ENCODE results near the gene MARCO.
"Not testable (repeated sequence)": the region's sequence is repeated elsewhere in the genome, so short reads cannot be mapped to it uniquely, and the experiment has no call there.

MARCO gene

DNA sequence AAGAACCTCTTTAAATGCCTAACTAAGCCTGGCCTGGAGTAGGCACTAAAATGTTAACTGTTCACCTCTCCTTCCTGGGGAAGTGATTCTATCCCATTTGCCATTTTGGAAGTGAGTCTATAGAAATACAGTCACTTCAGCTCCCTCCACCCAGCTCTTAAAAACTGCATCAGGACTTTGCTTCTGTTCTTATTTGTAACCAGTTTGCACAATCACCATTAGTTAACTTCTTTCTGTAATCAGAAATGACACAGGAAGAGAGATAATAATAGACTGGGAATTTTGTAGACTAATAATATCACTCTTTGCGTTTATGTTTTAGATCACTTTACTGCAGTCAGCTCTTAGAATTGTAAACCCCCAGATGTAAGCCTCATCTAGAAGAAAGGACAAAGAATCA lies 16.0 kb upstream of the MARCO start:
- FAIRE-seq (no peak), DNase-seq (ENCODE audit: extremely low spot score, insufficient read length, low read depth) (no peak)

DNA sequence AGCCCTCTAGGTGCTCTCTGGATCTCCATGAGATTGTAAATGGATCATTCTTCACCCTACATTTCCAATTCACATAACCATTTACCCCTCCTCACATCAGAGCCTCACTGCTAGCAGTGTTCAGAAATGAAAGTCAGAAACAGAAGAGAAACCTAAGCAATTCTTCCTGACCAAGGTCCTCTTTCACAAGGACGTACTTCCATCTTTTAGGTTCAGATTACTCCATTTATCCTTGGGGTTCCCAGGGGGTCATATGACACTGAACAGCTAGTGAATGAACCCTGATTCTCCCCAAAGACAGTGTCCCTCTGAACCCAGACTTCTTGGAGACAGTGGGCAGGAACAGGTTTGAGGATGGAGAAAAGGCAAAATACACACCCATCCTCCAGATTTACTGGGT lies 12.9 kb upstream of the MARCO start:
- no peak for FAIRE-seq
- DNase-seq (ENCODE audit: extremely low spot score, insufficient read length, low read depth) = no peak

DNA sequence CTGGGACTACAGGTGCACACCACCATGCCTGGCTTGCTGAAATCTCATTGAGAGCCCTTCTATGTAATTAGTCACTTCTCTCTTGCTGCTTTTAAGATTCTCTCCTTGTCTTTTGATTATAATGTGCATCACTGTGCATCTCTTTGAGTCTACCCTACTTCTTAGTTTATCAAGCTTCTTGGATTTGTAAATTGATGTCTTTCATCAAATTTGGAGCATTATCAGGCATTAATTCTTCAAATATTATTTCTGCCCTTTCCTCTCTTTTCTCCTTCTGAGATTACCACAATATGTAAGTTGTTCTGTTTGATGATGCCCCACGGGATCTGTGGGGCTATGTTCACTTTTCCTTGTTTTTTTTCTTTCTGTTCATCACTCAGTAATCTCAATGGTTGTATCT lies 9.0 kb upstream of the MARCO start:
- DNase-seq (ENCODE audit: extremely low spot score, insufficient read length, low read depth) = no peak
- no peak for FAIRE-seq

DNA sequence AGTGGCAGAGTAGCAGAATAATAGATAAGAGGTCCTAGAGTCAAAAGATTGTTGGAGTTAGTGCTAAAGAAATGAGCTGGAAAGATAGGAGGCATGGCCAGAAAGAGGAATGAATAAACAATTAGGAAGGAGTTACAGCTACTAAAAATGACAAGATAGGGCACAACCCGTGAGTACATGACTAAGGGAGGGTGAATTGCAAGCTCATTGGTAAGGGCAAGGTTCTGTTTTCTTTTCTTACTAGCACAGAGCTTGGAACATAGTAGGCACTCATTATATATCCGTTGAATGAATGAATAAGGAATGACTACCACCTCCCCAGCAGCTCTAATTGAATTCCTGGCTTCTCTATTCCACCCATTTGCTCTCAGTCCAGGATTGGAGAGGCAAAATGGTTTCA lies 5.7 kb upstream of the MARCO start:
- no peak for FAIRE-seq
- DNase-seq (ENCODE audit: extremely low spot score, insufficient read length, low read depth) = no peak

DNA sequence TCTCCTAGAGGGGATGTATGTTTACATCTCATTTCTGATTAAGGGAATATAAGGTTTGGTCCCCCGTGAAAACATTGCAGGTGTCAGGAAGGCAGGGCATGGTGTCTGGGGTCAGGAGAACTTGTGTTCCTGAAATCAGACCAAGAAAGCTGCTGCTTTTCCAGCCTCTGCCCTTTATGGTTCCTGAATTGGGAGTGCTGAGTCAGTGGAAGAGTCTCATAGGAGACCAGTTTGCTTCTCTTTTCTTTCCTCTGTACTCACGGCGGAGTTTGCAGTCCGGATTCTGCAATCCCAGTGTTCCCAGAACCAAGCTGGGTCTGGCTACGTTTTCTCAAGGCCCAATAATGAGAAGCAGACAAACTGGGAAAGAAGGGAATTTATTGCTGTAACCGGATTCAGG lies 5.1 kb upstream of the MARCO start:
- DNase-seq (ENCODE audit: extremely low spot score, insufficient read length, low read depth) (no peak), FAIRE-seq (no peak)

DNA sequence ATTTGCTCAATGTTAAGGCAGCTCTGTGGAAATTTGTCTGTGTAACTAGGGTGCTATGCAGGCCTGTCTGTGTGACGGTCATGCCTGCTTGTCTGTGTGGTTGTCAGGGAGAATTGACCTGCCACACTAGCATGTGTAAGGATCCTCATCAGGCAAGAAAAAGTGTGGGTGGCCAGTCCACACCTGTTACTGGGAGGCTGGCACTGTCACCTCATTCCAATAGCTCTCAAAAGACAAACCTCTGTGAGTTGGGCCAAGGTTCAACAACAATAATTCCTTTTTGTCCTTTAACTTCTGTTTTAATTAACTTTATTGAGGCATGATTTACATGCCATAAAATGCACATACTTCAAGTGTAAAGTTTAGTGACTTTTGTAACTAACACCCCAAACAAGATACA lies 4.2 kb upstream of the MARCO start:
- DNase-seq (ENCODE audit: extremely low spot score, insufficient read length, low read depth) (no peak), FAIRE-seq (no peak)

DNA sequence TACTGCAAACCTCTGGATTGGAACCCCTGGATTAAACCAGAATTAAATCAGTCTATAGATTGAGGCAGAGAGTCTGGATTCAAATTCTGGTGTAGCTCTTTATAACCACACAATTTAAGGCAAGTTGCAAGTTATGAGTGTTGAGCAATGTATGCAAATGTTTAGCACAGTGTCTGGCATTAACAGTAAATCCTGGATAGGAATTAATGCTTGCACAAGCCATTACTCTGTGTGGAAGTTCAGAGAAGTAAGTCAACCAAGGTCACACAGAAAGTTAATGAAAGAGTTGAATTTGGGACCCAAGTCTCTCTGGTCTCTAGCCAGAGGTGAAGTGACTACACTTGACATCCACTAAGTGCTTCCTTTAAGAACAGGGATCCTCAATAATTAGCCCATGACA lies 2.0 kb upstream of the MARCO start:
- no peak for FAIRE-seq
- no peak for DNase-seq (ENCODE audit: extremely low spot score, insufficient read length, low read depth)

DNA sequence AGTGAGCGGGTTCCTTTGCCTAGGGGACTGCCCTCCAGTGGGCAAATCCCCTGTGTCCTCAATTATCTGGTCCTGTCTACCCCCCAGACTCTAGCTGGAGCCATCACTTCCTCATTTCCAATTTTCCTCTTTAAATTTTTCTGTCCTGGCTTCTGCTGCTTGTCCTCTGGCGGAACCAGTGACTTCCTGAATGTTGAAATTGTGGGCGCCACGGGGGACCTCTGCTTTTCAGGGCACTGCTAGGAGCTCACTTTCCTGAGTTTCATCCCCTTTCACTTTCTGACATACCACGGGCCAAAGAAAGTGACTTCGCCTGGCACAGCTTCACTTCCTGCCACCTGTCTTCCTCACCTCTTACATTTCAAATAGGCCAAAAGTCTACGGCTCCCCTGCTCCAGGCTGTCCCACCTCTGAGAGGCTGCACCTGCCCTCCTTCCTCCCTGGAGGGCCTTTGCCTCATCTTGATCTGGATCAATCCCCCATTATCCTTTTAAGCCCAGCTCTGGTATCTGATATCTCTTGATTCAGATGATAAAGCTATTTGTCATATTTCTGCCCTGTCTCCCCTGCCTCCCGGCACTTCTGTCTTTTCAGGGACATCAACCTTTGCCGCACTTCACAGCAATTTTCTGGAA lies 1.4 kb upstream of the MARCO start:
- DNase-seq (ENCODE audit: extremely low spot score, insufficient read length, low read depth) (no peak), FAIRE-seq (no peak)

DNA sequence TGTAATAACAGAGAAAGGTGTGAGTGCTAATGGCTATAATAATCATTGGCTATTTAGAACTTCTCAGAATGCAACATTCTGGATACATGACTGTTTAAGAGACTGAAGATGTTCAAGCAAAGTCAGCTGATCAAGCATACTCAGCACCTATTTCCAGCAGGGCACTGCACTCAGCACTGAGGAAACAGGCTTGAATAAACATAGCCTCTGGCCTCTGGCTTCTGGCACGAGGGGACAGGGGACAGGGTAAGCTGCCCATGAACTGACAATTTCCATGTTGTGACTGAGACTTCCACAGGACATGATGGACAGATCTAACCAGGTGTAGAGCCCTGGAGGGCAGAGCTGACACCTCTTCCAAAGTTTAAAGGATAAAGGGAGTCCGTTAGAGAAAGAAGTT lies 1.3 kb downstream of the MARCO start:
- no peak for DNase-seq (ENCODE audit: extremely low spot score, insufficient read length, low read depth)
- no peak for FAIRE-seq

DNA sequence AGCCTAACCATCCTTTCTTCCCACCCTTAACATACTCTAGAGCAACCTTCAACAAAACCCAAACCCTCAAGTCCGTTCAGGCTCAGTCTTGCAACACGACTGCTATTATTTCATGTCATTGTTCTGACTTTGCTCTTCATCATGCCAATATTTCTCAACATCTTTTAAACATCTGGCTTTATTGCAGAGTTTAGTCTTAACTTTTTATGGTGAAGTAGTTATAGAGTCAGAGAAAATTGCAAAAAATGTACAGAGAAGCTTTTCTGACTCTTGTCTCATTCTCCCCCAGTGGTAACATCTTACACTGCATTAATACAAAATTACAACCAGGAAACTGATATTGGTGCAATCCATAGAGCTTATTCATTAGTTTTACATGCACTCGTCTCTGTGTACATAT lies 3.9 kb downstream of the MARCO start:
- no peak for FAIRE-seq

DNA sequence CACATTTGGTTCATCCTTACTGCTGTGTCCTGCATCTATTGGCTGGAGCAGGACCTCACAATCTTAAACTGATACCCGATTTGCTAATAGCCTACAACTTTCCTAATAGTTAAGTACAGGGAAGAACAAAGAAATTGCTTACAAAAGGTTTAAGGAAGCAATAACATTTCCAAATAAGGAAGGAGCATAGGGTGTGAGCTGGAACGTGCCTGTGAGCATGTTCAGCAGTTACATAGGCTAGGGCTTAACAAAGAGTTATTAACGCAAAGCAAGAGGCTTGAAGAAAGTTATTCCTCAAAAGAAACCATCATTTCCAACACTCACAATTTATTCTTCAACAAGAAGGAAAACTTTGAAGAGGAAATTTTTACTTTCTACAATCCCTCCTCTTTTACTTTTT lies 6.3 kb downstream of the MARCO start:
- not testable (repeated sequence) for DNase-seq (ENCODE audit: extremely low spot score, insufficient read length, low read depth); FAIRE-seq

More for the DNA sequence above, 3.9 kb downstream of the MARCO start:
- DNase-seq (ENCODE audit: extremely low spot score, insufficient read length, low read depth) = no peak

DNA sequence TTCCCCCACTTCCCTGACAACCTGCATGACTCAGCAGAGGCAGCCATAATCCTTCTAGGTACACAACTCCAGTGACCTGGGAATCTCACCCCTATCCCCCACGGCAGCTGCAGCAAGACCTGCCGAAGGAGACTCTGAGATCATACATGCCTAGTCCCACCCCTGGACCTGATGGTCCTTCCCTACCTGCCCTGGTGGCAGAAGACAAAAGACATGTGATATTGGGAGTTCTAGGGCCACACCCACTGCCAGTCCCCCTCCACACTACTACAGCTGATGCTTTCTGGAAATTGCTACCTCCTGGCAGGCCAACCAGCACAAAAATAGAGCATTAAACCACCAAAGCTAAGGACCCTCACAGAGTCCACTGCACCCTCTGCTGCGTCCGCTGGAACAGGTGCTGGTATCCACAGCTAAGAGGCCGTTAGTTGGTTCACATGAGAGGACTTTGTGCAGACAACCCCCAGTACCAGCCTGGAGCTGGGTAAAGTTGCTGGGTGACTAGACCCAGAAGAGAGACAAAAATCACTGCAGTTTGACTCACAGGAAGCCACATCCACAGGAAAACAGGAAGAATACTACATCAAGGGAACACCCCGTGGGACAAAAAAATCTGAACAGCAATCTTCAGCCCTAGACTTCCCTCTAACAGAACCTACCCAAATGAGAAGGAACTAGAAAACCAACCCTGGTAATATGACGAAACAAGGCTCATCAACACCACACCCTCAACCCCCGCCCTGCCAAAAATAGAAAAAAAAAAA lies 12.5 kb downstream of the MARCO start:
- DNase-seq (ENCODE audit: extremely low spot score, insufficient read length, low read depth) (no peak), FAIRE-seq (no peak)

DNA sequence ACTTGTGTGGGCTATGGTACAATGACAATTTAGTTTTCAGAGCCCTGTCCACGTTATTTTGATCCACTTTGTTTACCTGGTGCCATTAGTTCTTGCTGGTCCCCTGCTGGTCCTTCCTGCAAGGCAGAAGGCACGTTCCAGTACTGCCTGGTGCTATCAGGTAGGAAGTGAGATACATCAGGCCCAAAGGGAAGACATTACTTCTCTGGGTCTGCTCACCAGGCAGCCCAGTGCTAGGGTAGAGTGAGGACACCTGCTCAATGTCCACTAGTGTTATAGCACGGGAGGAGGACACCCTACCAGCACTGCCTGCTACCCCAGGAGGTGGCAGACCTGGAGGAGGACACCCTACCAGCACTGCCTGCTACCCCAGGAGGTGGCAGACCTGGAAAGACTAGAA lies 23.7 kb downstream of the MARCO start:
- DNase-seq (ENCODE audit: extremely low spot score, insufficient read length, low read depth) = no peak

DNA sequence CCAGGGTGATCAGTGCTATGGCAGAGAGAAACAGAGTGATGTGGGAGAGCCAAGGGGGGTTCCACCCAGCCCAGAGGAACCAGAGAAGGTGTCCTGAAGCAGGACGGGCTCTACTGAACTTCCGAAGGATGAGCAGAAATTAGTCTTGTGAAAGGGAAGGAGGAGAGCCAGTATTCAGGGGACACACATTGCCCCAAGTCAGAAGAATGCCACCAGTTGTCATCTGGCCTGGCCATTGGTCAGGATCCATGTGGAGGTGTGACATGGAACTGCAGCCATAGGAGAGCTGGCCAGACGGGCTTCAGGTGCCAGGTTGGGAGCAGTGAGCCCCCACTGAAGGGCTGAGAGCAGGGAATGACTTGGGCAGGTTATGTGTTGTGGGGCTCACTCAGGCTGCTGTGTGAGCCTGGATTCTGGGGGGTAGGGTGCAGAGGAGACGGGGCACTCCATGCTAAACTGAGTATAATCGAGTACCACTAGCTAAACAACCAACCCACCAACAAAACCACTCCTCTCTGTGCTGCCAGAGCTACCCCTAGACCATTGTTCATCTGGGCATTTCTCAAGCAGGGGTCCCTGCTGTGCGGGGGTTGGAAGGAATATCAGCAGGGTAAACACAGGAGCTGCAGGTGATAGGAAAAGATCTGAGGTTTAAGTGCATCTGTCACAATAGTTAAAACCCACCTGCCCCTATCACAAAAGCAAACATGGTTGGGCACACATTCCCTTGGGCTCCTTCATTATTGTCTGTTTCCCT lies 25.3 kb downstream of the MARCO start:
- no peak for FAIRE-seq

More for the DNA sequence above, 23.7 kb downstream of the MARCO start:
- no peak for FAIRE-seq

DNA sequence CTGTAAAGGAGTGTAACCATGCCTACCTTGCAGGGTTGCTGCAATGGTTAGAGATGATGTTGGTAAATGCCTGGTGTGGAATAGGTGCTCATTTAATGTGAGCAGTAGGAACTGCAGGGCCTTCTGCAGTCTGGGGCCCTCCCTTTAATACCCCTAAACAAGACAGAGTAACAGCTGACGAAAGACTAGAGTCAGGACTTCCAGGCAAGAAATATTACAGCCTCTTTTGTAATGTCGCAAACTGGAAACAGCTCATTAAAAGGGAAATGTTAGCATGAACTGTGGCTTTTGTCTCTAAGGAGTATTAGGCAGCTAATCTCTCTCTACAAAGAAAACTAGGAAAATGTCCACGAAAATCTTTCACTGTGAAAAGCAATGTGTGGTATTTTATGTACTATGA lies 26.0 kb downstream of the MARCO start:
- FAIRE-seq (no peak), DNase-seq (ENCODE audit: extremely low spot score, insufficient read length, low read depth) (no peak)

More for the DNA sequence above, 25.3 kb downstream of the MARCO start:
- DNase-seq (ENCODE audit: extremely low spot score, insufficient read length, low read depth) = no peak

DNA sequence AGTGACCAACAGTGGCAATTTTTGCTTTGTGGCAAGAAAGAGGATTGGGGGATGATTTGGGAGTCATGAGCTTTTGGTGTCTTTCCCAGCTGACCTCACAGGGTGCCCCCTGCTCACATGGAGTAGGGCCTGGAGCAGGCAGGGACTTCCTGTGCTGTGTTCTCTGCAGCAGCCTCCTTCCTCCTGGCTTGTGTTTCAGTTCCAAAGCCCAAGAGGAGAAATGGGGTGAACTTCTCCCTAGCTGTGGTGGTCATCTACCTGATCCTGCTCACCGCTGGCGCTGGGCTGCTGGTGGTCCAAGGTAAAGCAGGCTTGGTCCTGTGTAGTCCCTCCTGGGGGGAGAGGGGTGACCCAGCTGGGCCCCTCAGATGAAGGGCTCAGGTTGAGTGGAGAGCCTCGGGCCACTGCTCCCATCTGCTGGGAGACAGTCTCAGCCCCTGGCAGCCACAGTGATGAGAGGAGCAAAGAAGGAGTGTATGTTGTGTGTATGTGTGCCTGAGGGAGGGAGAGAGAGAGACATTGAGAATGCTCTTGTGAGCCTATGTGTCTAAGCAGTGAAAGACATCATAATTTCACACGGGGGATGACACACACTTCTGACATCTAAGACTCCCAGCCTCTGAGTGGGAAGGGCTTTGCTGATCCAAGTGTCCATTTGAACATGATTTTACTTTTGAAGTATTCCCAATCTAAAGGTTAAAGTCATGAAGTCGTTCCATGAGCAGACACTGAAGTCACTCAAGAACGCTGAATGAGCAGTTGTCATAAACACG lies 27.2 kb downstream of the MARCO start:
- no peak for DNase-seq (ENCODE audit: extremely low spot score, insufficient read length, low read depth)
- no peak for FAIRE-seq

DNA sequence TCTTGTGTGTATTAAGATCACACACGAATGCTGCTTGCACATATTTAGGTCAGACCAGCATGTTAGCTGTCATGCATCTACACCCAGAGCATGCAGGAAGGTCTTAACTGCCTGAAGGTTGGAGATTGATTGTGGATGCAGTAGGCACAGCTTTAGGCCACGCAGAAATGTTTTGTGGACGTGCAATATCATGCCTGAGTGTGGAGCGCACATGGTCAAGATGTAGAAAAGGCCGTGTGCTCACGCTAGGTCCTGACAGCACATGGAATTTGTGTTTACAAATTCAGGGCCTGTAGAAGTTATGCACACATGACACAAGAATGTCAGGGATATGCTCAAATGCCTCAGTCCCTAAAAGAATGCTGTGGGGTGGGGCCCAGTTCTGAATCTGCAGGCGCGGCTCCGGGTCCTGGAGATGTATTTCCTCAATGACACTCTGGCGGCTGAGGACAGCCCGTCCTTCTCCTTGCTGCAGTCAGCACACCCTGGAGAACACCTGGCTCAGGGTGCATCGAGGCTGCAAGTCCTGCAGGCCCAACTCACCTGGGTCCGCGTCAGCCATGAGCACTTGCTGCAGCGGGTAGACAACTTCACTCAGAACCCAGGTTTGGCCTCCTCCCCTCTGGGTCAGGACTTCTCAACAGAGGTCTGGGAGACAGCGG lies 27.9 kb downstream of the MARCO start:
- FAIRE-seq (no peak), DNase-seq (ENCODE audit: extremely low spot score, insufficient read length, low read depth) (no peak)

DNA sequence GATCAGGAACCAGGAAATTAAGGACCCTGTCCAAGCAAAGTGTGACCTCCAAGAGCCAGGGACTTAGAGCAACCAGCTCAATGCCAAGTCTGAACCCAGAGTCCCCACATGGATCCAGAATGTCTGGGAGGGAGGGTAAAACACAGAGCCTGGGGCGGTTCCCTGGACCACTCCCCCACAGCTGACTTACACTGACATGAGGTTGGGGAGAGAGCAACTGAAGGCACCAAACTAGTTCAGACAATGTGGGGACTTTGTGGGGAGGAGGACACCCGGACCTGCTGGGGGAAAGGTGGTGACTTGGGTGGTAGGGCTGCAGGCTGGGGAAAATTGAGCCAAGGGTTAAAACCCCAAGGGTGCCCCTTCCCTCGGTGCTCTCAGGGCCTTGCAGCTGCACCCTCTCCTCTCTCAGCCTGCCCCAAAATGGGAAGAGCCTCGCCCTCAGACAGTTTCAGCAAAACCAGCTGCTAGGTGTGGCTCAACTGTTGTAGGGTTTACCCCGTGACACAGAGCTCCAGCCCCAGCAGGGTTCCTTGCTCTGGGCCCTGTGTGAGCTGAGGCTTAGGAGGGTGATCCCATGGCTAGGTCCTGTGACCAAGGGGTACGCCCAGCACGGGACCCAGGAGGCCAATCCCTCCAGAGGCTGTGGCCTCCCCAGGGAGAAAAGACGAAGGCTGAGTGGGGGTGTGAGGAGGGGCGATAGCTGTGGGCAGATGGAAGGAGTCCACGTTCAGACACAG lies 28.6 kb downstream of the MARCO start:
- FAIRE-seq (no peak), DNase-seq (ENCODE audit: extremely low spot score, insufficient read length, low read depth) (no peak)
